Medulla oblongata (tissue), 1 donor: ENCODE data around the gene DNAH14.
"Not testable (repeated sequence)": the region's sequence is repeated elsewhere in the genome, so short reads cannot be mapped to it uniquely, and the experiment has no call there.

Experiments
- DNase-seq: peaks from one replicate; pipeline ENCODE4 v3.0.0-alpha.2; 2015; ENCODE audit errors: extremely low spot score

Gene DNAH14

DNA sequence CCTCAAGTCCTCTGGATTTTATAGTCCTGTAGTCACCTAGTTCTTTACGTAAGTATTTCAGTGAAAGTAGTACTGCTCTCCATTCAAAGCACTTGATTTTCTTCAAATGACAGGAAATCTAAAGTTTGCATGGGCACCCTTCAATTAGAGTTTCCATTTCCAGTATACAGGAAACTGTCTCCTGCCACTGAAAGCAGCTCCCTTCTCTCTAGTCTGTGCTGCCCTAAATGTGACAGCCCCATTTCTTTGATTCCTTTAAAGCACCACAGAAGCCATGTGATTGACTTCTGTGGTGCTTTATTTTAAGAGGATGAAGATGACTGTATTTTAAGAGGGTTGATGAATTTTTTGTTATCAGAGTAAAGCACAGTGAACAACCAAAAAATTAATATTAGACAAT lies 226.1 kb downstream of the DNAH14 start:
- no peak for DNase-seq

DNA sequence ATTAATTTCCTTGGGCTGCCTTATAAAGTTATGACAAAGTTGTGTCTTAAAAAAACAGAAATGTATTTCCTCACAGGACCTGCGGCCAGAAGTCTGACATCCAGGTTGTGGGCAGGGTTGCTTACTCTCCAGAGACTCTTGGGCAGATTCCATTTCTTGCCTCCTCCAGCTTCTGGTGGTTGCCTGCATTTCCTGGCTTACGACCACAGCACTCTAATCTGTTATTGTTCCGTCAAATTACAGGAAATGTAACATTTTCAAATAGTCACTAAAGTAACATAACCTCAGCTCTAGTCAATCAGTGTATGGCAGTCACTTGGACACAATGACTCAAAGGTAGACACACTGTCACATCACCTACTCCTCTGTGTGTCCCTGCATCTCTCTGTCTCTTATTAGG lies 226.8 kb downstream of the DNAH14 start:
- no peak for DNase-seq

DNA sequence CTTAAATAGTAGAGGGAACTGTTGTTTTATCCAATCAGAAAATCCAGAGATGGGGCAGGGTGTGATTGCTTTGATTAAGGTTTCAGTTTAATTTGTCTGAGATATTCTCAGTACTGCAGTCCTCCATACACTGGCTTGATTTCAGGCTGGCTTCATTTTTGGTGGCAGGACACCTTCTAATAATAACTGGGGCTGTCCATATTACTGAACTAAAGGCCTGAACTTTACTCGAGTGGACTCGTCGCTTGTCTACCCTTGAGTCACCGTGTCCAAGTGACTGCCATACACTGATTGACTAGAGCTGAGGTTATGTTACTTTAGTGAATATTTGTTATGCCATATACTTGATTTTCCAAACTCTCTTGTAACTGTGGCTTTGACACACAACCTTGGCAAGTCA lies 228.8 kb downstream of the DNAH14 start:
- DNase-seq = no peak

DNA sequence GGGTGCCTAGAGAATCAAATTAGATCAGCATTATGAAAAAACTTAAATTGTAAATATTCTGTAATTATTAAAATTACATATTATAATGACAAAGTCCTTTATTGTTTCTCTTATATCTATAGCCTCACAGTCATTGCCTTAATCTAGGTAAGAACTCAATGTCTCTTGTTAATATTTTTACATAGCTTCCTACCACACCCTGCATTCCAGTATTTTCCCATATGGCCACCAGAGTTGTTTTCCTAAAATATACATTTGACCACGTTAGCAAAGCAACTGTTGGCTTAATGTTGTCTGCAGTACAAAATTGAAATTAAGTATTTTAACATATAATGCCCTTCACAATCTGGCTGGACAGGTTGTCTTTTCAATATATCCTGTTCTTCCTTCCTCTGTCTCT lies 230.3 kb downstream of the DNAH14 start:
- no peak for DNase-seq

DNA sequence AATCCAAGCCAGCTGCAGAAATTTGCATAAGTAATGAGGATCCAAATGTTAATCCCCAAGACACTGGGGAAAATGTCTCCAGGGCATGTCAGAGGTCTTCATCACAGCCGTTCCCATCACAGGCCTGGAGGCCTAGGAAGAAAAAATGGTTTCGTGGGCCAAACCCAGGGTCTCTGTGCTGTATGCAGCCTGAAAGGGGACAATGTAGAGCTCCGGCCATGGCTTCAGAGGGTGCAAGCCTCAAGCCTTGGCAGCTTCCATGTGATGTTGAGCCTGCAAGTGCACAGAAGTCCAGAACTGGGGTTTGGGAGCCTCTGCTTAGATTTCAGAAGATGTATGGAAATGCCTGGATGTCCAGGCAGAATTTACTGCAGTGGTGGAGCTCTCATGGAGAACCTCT lies 247.9 kb downstream of the DNAH14 start:
- not testable (repeated sequence) for DNase-seq

DNA sequence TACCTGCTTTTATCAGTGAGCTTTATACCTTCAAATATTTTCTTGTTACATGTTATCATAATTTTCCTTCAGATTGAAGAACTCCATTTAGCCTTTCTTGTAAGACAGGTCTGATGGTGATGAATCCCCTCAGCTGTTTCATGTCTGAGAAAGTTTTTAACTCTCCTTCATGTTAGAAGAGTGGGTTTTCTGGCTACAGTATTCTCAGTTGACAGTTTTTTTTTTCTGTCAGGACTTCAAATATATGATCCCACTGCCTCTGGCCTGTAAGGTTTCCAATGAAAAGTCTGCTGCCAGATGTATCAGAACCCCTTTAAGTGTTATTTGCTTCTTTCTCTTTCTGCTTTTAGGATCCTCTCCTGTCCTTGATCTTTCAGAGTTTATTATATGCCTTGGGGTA lies 250.2 kb downstream of the DNAH14 start:
- DNase-seq = no peak

DNA sequence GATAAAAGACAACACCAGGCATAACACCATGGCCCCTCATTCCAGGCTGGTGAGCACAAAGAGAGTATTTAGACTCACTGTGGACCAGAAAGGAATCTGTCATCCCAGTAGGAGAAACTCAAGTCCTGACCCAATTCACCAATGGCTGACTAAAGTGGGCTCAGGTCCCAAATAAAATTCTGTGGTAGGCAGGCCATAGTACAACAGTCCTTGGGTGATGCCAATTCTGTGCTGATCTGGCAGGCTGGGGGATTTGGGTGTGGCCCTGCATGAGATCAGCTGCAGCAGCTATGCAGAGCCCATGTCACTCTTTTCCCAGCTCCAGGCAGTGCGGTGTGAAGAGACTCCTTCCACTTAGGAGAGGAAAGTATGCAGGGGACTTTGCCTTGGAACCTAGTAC lies 253.2 kb downstream of the DNAH14 start:
- no peak for DNase-seq

DNA sequence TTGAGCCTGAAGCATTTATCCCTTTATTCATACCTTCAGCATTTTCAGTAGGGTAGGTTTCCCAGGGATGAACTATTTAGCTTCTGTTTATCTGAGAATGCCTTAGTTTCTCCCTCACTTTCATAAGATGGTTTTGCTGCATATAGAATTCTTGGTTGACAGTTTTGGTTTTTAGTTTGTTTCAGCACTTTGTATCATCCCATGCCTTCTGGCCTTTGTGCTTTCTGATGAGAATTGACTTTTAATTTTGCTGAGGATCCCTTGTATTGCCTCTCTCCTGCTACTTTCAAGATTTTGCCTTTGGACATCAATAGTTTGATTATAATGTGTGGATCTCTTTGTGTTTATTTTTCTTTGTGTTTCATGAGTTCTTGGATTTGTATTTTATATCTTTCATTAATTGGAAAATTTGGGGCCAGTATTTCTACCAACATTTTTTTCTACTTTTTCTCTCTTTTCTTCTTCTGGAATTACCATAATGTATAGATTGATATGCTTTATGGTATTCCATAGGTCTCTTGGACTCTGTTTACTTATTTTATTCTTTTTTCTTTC lies 261.8 kb downstream of the DNAH14 start:
- DNase-seq = no peak

DNA sequence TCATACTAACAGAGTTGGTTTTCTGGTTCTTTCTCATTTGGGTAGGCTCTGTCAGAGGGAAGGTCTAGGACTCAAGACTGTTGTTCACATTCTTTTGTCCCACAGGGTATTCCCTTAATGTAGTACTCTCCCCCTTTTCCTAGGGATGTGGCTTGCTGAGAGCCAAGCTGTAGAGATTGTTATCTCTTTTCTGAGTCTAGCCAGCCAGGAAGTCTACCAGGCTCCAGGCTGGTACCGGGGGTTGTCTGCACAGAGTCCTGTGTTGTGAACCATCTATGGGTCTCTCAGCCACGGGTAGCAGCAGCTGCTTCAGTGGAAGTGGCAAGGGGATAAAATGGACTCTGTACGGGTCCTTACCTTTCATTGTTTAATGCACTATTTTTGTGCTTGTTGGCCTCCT lies 272.0 kb downstream of the DNAH14 start:
- no peak for DNase-seq

DNA sequence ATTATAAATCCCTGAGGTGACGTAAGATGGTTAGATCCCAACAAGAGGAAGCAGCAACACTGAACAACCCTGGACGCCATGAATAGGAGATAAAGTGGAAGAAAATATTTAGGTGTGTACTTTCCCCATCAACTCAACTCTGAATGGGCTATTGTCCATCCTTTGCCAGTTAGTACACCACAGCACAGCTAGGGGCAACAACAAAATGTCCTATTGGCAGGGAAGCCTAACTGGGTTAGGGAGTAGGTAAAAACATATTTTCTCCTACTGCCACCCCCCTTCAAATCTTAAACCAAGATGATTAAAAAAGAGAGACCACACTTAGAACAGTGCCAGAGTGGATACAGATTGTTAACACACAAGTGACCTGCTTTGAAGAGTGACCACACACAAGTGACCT lies 278.3 kb downstream of the DNAH14 start:
- DNase-seq = no peak

DNA sequence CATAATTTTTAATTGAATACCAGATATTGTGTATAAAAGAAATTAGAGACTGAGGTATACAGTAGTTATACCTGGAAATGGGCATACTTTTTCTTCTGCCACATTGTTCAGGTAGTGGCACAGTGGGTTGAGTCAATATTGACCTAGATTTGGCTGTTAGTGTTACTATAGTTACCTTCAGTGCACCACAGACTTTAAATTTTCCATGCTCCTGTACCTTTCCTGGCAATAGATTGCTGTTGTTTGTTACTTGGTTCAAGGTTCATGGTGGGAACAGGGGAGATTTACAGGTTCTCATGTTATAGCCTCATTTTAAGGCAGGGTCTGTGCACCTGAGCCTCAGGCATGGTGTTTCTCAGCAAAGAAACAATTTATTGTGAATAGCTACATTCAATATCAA lies 279.7 kb downstream of the DNAH14 start:
- no peak for DNase-seq

DNA sequence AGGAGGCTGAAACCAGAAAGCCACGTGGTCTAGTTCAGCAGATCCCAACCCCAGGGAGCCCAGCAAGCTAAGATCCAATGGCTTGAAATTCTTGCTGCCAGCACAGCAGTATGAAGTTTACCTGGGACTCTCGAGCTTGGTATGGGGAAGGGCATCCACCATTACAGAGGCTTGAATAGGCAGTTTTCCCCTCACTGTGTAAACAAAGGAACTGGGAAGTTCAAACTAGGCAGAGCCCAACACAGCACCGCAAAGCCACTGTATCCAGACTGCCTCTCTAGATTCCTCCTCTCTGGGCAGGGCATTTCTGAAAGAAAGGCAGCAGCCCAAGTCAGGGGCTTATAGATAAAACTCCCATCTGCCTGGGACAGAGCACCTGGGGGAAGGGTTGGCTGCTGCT lies 280.7 kb downstream of the DNAH14 start:
- not testable (repeated sequence) for DNase-seq

DNA sequence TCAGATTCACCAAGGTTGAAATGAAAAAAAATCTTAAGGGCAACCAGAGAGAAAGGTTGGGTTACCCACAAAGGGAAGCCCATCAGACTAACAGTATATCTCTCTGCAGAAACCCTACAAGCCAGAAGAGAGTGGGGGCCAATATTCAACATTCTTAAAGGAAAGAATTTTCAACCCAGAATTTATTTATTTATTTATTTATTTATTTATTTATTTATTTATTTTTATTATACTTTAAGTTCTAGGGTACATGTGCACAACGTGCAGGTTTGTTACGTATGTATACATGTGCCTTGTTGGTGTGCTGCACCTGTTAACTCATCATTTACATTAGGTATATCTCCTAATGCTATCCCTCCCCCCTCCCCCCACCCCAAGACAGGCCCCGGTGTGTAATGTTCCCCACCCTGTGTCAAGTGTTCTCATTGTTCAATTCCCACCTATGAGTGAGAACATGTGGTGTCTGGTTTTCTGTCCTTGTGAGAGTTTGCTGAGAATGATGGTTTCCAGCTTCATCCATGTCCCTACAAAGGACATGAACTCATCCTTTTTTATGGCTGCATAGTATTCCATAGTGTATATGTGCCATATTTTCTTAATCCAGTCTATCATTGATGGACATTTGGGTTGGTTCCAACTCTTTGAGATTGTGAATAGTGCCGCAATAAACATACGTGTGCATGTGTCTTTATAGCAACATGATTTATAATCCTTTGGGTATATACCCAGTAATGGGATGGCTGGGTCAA lies 282.4 kb downstream of the DNAH14 start:
- DNase-seq = not testable (repeated sequence)

DNA sequence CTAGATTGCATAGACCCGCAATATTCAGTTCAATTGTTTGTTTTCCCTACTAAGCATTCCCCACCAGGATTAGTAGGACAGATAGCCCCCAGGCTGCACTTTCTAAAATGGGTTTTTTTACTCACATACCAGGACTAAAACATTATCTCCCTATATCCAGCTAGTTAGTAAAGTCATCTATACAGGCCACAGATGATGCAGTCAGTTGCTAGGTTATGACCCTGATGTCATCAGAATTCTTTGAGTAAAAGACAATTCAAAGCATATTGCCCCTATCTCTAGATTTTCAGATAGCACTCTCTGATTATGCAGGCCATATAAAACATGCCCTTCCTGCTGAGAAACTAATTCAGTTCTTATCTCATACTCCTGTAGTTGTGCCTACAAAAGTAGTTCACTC lies 294.8 kb downstream of the DNAH14 start:
- DNase-seq = no peak

DNA sequence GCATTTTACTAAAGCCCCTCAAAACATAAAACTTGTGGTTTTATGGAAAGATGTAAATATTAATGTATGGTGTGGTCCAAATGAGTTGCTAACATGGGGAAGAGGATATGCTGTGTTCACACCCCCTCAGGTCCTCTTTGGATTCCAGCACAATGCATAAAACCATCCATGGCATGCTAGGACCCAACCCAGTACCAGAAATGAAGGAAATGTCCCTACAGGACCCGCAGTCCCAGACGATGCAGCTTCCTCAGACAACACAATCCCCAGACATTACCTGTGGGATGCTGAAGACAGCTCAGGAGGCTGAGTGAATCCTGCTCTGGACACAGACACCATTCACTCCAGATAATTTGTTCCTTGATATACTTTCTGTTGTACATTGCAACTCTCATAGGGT lies 296.2 kb downstream of the DNAH14 start:
- no peak for DNase-seq

DNA sequence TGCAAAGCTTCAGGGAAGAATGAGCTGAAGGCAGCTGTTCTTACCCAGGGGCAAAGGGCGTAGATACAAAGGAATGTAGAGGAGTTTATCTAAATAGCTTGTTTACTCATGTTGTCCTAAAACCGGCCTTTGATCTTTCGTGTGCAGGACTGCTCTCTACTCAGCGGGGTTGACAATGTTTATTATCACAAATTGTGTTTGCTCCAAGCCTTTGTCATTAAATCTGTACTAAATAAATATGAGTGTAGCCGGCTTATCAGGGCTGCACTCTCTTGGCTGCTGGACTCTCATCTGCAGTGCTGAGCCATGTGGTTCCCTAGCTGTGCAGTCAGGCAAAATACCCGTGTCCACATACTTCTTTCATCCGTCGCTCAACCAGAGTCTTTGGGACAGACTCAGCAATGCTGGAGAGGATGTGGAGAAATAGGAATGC lies 299.4 kb downstream of the DNAH14 start:
- no peak for DNase-seq

DNA sequence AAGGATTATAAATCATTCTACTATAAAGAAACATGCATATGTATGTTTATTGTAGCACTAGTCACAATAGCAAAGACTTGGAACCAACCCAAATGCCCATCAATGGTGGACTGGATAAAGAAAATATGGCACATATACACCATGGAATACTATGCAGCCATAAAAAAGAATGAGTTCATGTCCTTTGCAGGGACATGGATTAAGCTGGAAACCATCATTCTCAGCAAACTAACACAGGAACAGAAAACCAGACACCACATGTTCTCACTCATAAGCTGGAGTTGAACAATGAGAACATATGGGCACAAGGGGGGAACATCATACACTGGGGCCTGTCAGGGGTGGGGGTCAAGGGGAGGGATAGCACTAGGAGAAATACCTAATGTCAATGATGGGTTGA lies 300.0 kb downstream of the DNAH14 start:
- DNase-seq = not testable (repeated sequence)

DNA sequence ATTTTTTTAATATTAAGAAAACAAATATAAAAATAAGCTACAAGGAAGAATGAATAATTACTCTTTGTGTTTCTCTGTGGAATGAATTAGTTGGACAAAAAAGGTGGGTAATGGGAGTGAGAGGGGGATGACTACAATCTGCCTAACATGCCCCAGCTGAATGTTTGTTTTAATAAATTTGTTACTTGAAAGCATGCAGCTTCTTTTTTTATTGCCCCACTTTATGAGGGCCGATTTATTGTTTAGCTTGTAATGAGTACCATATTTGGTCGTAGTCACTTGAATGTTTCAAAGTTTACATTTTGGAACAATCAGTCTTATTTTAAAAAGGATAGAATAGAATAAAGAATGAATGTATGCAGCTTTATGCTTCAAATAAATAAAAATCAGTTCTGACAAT lies 301.0 kb downstream of the DNAH14 start:
- DNase-seq = no peak

DNA sequence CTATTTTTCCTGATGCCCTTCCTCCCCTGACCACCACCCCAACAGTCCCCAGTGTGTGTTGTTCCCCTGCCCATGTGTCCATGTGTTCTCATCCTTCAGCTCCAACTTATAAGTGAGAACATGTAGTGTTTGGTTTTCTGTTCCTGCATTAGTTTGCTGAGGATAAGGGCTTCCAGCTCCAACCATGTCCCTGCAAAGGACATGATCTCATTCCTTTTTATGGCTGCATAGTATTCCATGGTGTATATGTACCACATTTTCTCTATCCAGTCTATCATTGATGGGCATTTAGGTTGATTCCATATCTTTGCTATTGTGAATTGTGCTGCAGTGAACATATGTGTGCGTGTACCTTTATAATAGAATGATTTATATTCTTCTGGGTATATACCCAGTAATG lies 303.5 kb downstream of the DNAH14 start:
- not testable (repeated sequence) for DNase-seq

DNA sequence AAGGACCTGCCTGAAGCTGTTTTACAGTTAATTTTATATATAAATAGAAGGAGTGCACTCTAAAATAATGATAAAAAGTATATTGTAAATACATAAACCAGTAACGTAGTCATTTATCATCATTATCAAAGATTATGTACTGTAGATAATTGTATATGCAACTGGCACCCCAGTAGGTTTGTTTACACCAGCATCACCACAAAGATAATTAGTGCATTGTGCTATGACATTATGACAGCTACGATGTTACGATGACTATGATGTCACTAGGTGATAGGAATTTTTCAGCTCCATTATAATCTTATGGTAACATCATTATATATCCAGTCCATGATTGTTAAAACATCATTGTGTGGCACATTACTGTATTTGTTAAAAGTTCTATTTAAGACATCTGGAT lies 313.1 kb downstream of the DNAH14 start:
- no peak for DNase-seq

DNA sequence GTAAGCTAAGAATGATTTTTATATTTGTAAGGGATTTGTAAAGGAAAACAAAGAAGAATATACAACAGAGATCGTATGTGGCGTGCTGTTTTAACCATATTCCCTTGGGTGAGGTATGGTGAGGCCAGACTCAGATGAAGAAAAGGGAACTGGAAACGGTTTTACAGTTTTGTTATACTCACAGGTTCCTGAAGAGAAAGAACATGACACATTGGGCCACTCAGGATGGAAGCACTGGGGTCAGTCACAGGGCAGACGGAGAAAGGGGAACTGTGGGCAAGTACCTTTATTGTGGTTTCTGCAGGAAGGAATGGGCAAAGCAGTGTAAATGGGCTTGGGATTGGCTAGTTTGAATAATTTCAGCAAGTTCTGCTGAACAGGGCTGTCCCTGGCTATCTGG lies 321.0 kb downstream of the DNAH14 start:
- DNase-seq = no peak

DNA sequence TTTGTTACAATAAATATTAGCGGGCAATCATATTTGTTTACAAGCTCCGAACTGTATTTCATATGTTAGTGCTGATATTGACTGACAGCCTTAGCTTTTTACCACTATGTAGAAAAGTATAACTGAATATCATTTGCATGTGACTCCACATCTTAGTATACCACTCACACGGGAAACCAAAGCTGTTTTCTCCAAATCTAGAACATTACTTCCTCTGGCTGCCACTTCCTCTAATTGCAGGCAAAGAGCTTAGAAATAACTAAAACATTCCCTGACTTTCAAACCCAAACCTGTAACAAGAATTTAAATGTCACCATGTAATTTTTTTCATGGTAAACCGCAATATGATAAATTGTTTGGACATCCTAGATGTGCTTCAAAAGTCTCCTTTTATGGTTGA lies 323.7 kb downstream of the DNAH14 start:
- no peak for DNase-seq

DNA sequence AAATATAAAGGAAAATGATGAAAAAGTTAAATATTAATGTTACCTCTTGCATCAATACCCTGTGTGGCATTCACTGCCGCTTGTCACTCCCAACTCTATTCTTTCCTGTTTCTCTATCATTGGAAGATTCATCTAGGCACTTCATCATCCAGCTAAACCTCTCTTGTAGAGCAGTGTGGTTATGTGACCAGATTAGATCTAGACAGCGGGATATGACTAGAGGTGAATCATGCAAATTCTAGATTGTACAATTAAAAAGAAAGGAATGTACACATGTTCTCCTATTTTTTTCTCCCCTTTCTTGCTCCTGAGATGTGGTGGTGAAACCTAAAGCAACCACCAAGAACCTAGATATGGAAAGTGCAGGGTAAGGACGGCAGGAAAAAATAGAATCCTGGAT lies 324.3 kb downstream of the DNAH14 start:
- no peak for DNase-seq

DNA sequence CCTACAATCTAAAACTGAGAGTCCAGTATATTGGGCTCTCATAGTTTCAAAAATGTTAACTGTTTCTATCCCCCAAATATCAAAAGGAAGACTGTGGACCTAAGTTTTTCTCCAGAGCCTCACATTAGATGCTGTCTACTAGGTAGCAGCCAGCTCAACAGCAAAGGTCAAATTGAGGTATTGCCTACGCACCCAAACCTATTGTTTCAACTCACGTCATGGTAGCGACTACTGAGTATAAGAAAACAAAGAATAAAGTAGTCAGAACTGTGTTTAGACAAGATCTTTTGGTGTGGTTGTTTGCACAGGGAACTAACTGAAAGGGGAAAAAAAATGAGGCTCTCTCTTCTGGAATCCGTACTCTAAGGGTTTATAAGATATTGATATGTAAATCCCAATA lies 325.2 kb downstream of the DNAH14 start:
- DNase-seq = no peak
